CD14-positive monocyte (primary cell): ENCODE data around the gene RSAD2. TPM values are rescaled to one million over a fixed set of nuclear protein-coding genes. Genes with fewer than 3 reads are reported as not detected.

Experiments used
- DNase-seq, 3 donors: peaks; one replicate each; pipeline ENCODE4 v3.0.0-alpha.2; 2011 to 2022
- H2AFZ ChIP-seq: 2 replicates; pipeline ENCODE4 v1.6.0; 2012; ENCODE audit warnings: mild to moderate bottlenecking, low read depth, low read length, inconsistent platforms; ENCODE audit not compliant: insufficient read depth, poor library complexity, severe bottlenecking
- H3K27ac ChIP-seq, 2 donors: 1 replicate in 1 of 2; 2 replicates in 1 of 2; pipeline ENCODE4 v1.5.1; 2012 to 2013; ENCODE audit warnings: low read length in 2 of 2, control low read depth in 1 of 2, inconsistent platforms in 1 of 2, low read depth in 1 of 2, mild to moderate bottlenecking in 1 of 2
- H3K27me3 ChIP-seq, 2 donors: one replicate each; pipeline versions ENCODE4 v1.6.0 to v1.6.1; 2011 to 2013; ENCODE audit warnings: low read length in 2 of 2; ENCODE audit not compliant: control insufficient read depth in 2 of 2, insufficient read depth in 2 of 2
- H3K36me3 ChIP-seq, 2 donors: replicated peaks in 1 of 2; 1 replicate in 1 of 2; 2 replicates in 1 of 2; pipeline versions ENCODE4 v1.5.1 to v1.6.1; 2012 to 2013; ENCODE audit warnings: low read length in 2 of 2, control low read depth in 1 of 2, inconsistent platforms in 1 of 2, mild to moderate bottlenecking in 1 of 2; ENCODE audit not compliant: insufficient read depth in 2 of 2, control insufficient read depth in 1 of 2
- H3K4me1 ChIP-seq, 2 donors: 1 replicate in 1 of 2; 2 replicates in 1 of 2; pipeline versions ENCODE4 v1.5.1 to v1.6.1; 2012 to 2013; ENCODE audit warnings: low read length in 2 of 2, control low read depth in 1 of 2, inconsistent platforms in 1 of 2, mild to moderate bottlenecking in 1 of 2, moderate library complexity in 1 of 2; ENCODE audit not compliant: insufficient read depth in 2 of 2, control insufficient read depth in 1 of 2
- H3K4me2 ChIP-seq: replicated peaks from 2 replicates; pipeline ENCODE3; 2012; ENCODE audit warnings: low read length, moderate library complexity, mild to moderate bottlenecking; ENCODE audit not compliant: poor library complexity, severe bottlenecking; ENCODE audit errors: extremely low read depth
- H3K4me3 ChIP-seq, 3 experiments: fragments of 200-600 bp in 1 of 3; sonication (generic) in 1 of 3; replicated peaks in 1 of 3; 1 replicate in 2 of 3; 2 replicates in 1 of 3; pipeline ENCODE4 v1.5.1; 2011 to 2013; ENCODE audit warnings: low read length in 3 of 3, mild to moderate bottlenecking in 3 of 3, control low read depth in 2 of 3, low read depth in 2 of 3, inconsistent platforms in 1 of 3, moderate library complexity in 1 of 3
- H3K79me2 ChIP-seq: 2 replicates; pipeline ENCODE4 v1.6.0; 2012; ENCODE audit warnings: mild to moderate bottlenecking, control low read depth, inconsistent platforms, low read length, moderate library complexity; ENCODE audit not compliant: insufficient read depth
- H3K9ac ChIP-seq: 2 replicates; pipeline ENCODE4 v1.6.0; 2017; ENCODE audit warnings: low read length, mild to moderate bottlenecking; ENCODE audit not compliant: insufficient read depth, poor library complexity, severe bottlenecking
- H3K9me3 ChIP-seq, 2 donors: replicated peaks in 1 of 2; 1 replicate in 1 of 2; 2 replicates in 1 of 2; pipeline versions ENCODE4 v1.5.1 to v1.6.1; 2012 to 2013; ENCODE audit warnings: low read length in 2 of 2, control low read depth in 1 of 2; ENCODE audit not compliant: control insufficient read depth in 1 of 2, insufficient read depth in 1 of 2
- H4K20me1 ChIP-seq: 2 replicates; pipeline ENCODE4 v1.6.0; 2012; ENCODE audit warnings: mild to moderate bottlenecking, low read length, control low read depth, moderate library complexity; ENCODE audit not compliant: insufficient read depth
- H3K27ac Mint-ChIP-seq, 7 donors: one replicate each; pipeline ENCODE4 v1.8.0; 2020; ENCODE audit warnings: mild to moderate bottlenecking in 7 of 7, mixed read lengths in 7 of 7, moderate library complexity in 6 of 7, inconsistent platforms in 2 of 7
- H3K27me3 Mint-ChIP-seq, 3 donors: one replicate each; pipeline ENCODE4 v1.8.0; 2021 to 2022; ENCODE audit warnings: low read depth in 3 of 3, mild to moderate bottlenecking in 3 of 3, mixed read lengths in 3 of 3, moderate library complexity in 3 of 3, inconsistent platforms in 1 of 3
- H3K36me3 Mint-ChIP-seq, 2 donors: one replicate each; pipeline ENCODE4 v1.8.0; 2020; ENCODE audit warnings: mixed read lengths in 2 of 2, inconsistent platforms in 1 of 2, mild to moderate bottlenecking in 1 of 2
- H3K4me1 Mint-ChIP-seq: one replicate; pipeline ENCODE4 v1.8.0; 2020; ENCODE audit warnings: mild to moderate bottlenecking, mixed read lengths
- H3K4me3 Mint-ChIP-seq, 2 donors: one replicate each; pipeline ENCODE4 v1.8.0; 2020; ENCODE audit warnings: mild to moderate bottlenecking in 2 of 2, mixed read lengths in 2 of 2, moderate library complexity in 1 of 2
- H3K9me3 Mint-ChIP-seq, 7 donors: one replicate each; pipeline ENCODE4 v1.8.0; 2020 to 2022; ENCODE audit warnings: mixed read lengths in 7 of 7, mild to moderate bottlenecking in 6 of 7, moderate library complexity in 6 of 7, inconsistent platforms in 2 of 7
- CTCF ChIP-seq: fragments of 200-600 bp; IDR thresholded peaks from one replicate; pipeline ENCODE4 v1.8.0; 2022; ENCODE audit warnings: antibody characterized with exemption, mild to moderate bottlenecking
- WGBS: methylation state at CpG from one replicate; pipeline ENCODE4 v1.1.5; 2013; ENCODE audit warnings: missing lambda C conversion rate; ENCODE audit not compliant: insufficient coverage; 5-methylcytosine and 5-hydroxymethylcytosine counted together
- intact Hi-C, 2 donors: fragments of 100-400 bp; cut with micrococcal nuclease; formaldehyde crosslinking; loops; one replicate each; pipeline versions ENCODE4 v1.15.0 to v1.15.1; 2023
- polyA plus RNA-seq, 3 donors: library from polyadenylated mRNA; depleted of rRNA in 1 of 3; unstranded in 2 of 3; stranded (reverse) in 1 of 3; fragments of 300-500 nt in 2 of 3; fragments of >200 nt in 1 of 3; fragmentation: Illumina TruSeq in 2 of 3; gene quantifications; 1 replicate in 2 of 3; 2 replicates in 1 of 3; pipeline ENCODE4 v1.2.3, GENCODE V29; 2012 to 2021

RSAD2 gene
- polyA plus RNA-seq, 3 donors: 6.0 to 12.6 (median 10.3) TPM

DNA sequence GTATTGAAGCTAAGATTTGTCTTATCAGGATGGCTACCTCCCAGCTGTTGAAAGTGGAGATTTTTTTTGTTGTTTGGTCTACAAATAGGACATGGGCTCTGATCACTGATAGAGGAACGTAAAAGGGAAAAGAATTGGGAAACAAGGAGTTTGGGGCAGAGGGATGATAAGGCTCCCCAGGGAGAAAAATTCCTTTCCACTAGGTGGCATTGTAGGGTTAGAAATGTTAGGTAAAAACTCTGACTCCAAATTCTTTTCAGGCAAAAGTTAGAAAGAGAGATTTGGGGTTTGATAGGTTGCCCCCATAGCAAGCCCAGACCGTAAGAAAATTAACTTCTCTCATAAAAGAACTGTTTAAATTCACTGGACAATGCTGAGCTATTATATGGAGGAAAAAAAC, 31.7 kb upstream of the RSAD2 start:
- Histone ChIP-seq H4K20me1 (no peaks in the 10 kb centered on the region), H3K79me2 (no peaks in the 10 kb centered on the region), H3K4me1 (no peaks in the 10 kb centered on the region), H3K9ac (no peak overlapping the region), H3K9me3 (peaks cover 58 to 87% of the 10 kb centered on the region in 2 donors), H3K27me3 (no peaks in the 10 kb centered on the region), H2AFZ (no peak overlapping the region), H3K27ac (no peak overlapping the region), H3K4me3 (no peak overlapping the region), H3K4me2 (no peak overlapping the region), H3K36me3 (peaks cover 40 to 62% of the 10 kb centered on the region in 2 donors)
- no peak for DNase-seq
- Mint-ChIP-seq H3K9me3 (peaks cover 53 to 75% (median 65%) of the 10 kb centered on the region in 7 donors), H3K27me3 (no peaks in the 10 kb centered on the region), H3K4me3 (no peak overlapping the region), H3K36me3 (peaks cover 48 to 56% of the 10 kb centered on the region in 2 donors), H3K4me1 (no peaks in the 10 kb centered on the region), H3K27ac (no peak overlapping the region)
- TF ChIP-seq CTCF: no peak
- no CpG with 5 or more reads among the region's 2 CpGs for WGBS
- intact Hi-C loops: no loop called here

GRCh38 chr2:6846540-6846939, 31.0 kb upstream of the RSAD2 start:
- no peaks in the 10 kb centered on the region for H3K4me1 Mint-ChIP-seq
- no peak overlapping the region for H2AFZ ChIP-seq
- no peak overlapping the region for H3K27ac Mint-ChIP-seq
- H3K4me1 ChIP-seq: no peaks in the 10 kb centered on the region
- no peak for DNase-seq
- H3K9ac ChIP-seq: no peak overlapping the region
- H3K36me3 ChIP-seq: peaks cover 47 to 68% of the 10 kb centered on the region in 2 donors
- TF ChIP-seq CTCF: no peak
- H3K27me3 Mint-ChIP-seq: no peaks in the 10 kb centered on the region
- H3K79me2 ChIP-seq: no peaks in the 10 kb centered on the region
- peaks cover 57 to 76% (median 62%) of the 10 kb centered on the region in 7 donors for H3K9me3 Mint-ChIP-seq
- no CpG with 5 or more reads among the region's 1 CpG for WGBS
- H3K27ac ChIP-seq: no peak overlapping the region
- no peak overlapping the region for H3K4me3 ChIP-seq
- intact Hi-C loops: no loop called here
- H4K20me1 ChIP-seq: no peaks in the 10 kb centered on the region
- peaks cover 64 to 81% of the 10 kb centered on the region in 2 donors for H3K9me3 ChIP-seq
- H3K4me2 ChIP-seq: no peak overlapping the region
- peaks cover 55 to 63% of the 10 kb centered on the region in 2 donors for H3K36me3 Mint-ChIP-seq
- H3K4me3 Mint-ChIP-seq: no peak overlapping the region
- H3K27me3 ChIP-seq: no peaks in the 10 kb centered on the region
